ENCODE data around the gene ENTPD2. TPM values are rescaled to one million over a fixed set of nuclear protein-coding genes. Genes with fewer than 3 reads are reported as not detected.
A peak's percentile ranks its signal among the peaks of the same experiment; 100 is the strongest.

Gene ENTPD2
- total and polyA plus RNA-seq, 2 donors (not counting 3 experiments of a cell fraction or from before 2014, with no cell fraction given), result not detected

- BruUV-seq (replicated peaks), result no TSS peak
- Histone ChIP-seq H3K9me1 (replicated peaks; ENCODE audit: control insufficient read depth, extremely low read depth, insufficient read depth, low read length) (no peaks in the 10 kb centered on the region), H3K79me2 (ENCODE audit: control insufficient read depth, insufficient read depth, low read length) (peaks cover 9% of the 10 kb centered on the region), H3K4me2 (ENCODE audit: insufficient read depth, low read length) (peak overlapping the region; percentile 69), H3K36me3 (ENCODE audit: control insufficient read depth in 2 of 2, extremely low read depth in 1 of 2, insufficient read depth in 2 of 2, low read length in 2 of 2) (no peaks in the 10 kb centered on the region), H4K20me1 (replicated peaks; ENCODE audit: control insufficient read depth, extremely low read depth, insufficient read depth, low read length) (no peaks in the 10 kb centered on the region), H3K9ac (replicated peaks; ENCODE audit: extremely low read depth, insufficient read depth, low read length) (no peak overlapping the region), H3K27me3 (ENCODE audit: control insufficient read depth in 2 of 2, insufficient read depth in 2 of 2, low read length in 2 of 2) (no peaks in the 10 kb centered on the region), H3K4me3 (replicated peaks in 1 of 3; ENCODE audit: insufficient read depth in 1 of 3, low read depth in 1 of 3, low read length in 3 of 3) (peak overlapping the region; percentile 37 to 49 (median 39)), H3K27ac (ENCODE audit: insufficient read depth, low read depth, low read length) (no peak overlapping the region), H2AFZ (ENCODE audit: low read depth, low read length) (peak overlapping the region; percentile 53), H3K4me1 (ENCODE audit: control insufficient read depth, extremely low read depth, insufficient read depth, low read length) (peaks cover 11% of the 10 kb centered on the region), H3K9me3 (replicated peaks; ENCODE audit: control insufficient read depth, insufficient read depth, low read length) (no peaks in the 10 kb centered on the region)
- dilution Hi-C loops (cut with MboI; ENCODE audit: extremely low pct_ligation_motif_present, low sequenced_read_pairs), result no loop called here
- ChIA-PET POLR2A (interaction anchor here (0.9 kb wide), 1 partner anchor 16 kb away, joined by 4 read pairs; the partner anchor contains the start of gene MAN1B1), CTCF (interaction anchor here (0.8 to 8.0 kb wide), 7 partner anchors 16 to 156 kb away, joined by 3 to 152 read pairs (median 5); partner anchors contain the start of genes ABCA2, MAN1B1, NPDC1 and RNF224)
- intact Hi-C loops (cut with micrococcal nuclease), result no loop called here
- TF ChIP-seq POLR2A (IDR thresholded peaks at IDR 0.05; ENCODE audit: low read depth, low read length) (no peak), MYC (IDR thresholded peaks at IDR 0.05; ENCODE audit: low read depth, low read length) (no peak), MAX (IDR thresholded peaks at IDR 0.05; ENCODE audit: insufficient read depth, insufficient read length) (no peak), JUN (IDR thresholded peaks at IDR 0.05; ENCODE audit: borderline replicate concordance, insufficient read depth, insufficient read length, low read depth) (no peak), FOS (IDR thresholded peaks at IDR 0.05; ENCODE audit: borderline replicate concordance, insufficient read depth, low read length) (no peak), EZH2 (IDR thresholded peaks at IDR 0.05; ENCODE audit: borderline replicate concordance, low read depth, low read length, severe bottlenecking) (no peak), CTCF (IDR thresholded peaks at IDR 0.05; ENCODE audit: extremely low read depth in 1 of 2, insufficient read depth in 1 of 2, low read depth in 1 of 2, low read length in 2 of 2) (no peak), POLR2AphosphoS5 (IDR thresholded peaks at IDR 0.05; ENCODE audit: insufficient read depth, low read depth, low read length) (no peak), GATA2 (IDR thresholded peaks at IDR 0.05; ENCODE audit: insufficient read depth, insufficient read length, low read depth, low read length) (no peak)
- FAIRE-seq (no peak), DNase-seq (ENCODE audit: low read depth, low spot score) (no peak)
Observed at GRCh38 chr9:137070906-137071275, 17.0 kb upstream of the ENTPD2 start.
